Activated CD4-positive, alpha-beta memory T cell treated with anti-CD3 and anti-CD28 coated beads, Interleukin-2, amount 10 ng/mL, durations not matched to agents 7 days and 5 days (primary cell): ENCODE results near the gene STXBP3. TPM values are rescaled to one million over a fixed set of nuclear protein-coding genes. Genes with fewer than 3 reads are reported as not detected.
A peak's percentile ranks its signal among the peaks of the same experiment; 100 is the strongest.
"Not testable (repeated sequence)": the region's sequence is repeated elsewhere in the genome, so short reads cannot be mapped to it uniquely, and the experiment has no call there.

Source experiments
- CTCF ChIA-PET: fragments of 350-600 bp; sonication (Branson Sonifier 250); formaldehyde crosslinking; loops from one replicate; lab custom pipeline; 2021; ENCODE audit warnings: antibody characterized with exemption, inconsistent platforms; lab: Charles Lee
- POLR2A ChIA-PET: fragments of 350-600 bp; sonication (Branson Sonifier 250); formaldehyde crosslinking; loops from one replicate; lab custom pipeline; 2021; ENCODE audit warnings: antibody characterized with exemption; lab: Charles Lee
- DNase-seq: peaks from one replicate; pipeline ENCODE4 v3.0.0-alpha.2; 2020
- H3K27ac Mint-ChIP-seq: one replicate; pipeline ENCODE4 v1.8.0; 2021; ENCODE audit warnings: mild to moderate bottlenecking, mixed read lengths
- H3K27me3 Mint-ChIP-seq: one replicate; pipeline ENCODE4 v1.8.0; 2021; ENCODE audit warnings: mixed read lengths
- H3K36me3 Mint-ChIP-seq: one replicate; pipeline ENCODE4 v1.8.0; 2021; ENCODE audit warnings: low read depth, mixed read lengths
- H3K4me1 Mint-ChIP-seq: one replicate; pipeline ENCODE4 v1.8.0; 2021; ENCODE audit warnings: mixed read lengths
- H3K4me3 Mint-ChIP-seq: one replicate; pipeline ENCODE4 v1.8.0; 2021; ENCODE audit warnings: mild to moderate bottlenecking, mixed read lengths
- H3K9me3 Mint-ChIP-seq: one replicate; pipeline ENCODE4 v1.8.0; 2021; ENCODE audit warnings: mixed read lengths
- total RNA-seq, 2 experiments: library from RNA; stranded (reverse); gene quantifications; one replicate each; pipeline ENCODE4 v1.2.3, GENCODE V29; 2021

The STXBP3 gene
- 10 to 100 TPM; 55.9 to 60.8 TPM for total RNA-seq

GRCh38 chr1:108746382-108747170, at the start of gene STXBP3:
Gene STXBP3, plus strand, starts transcription at chr1:108746674. Its CDS starts 64 bp downstream, at chr1:108746738.
- CTCF ChIA-PET, result interaction anchor here (1.0 kb wide), 3 partner anchors 10 to 186 kb away, joined by 3 to 4 read pairs (median 3); partner anchors contain the start of genes EEIG2 and PRPF38B

GRCh38 chr1:108699375-108700332, 46.8 kb upstream of the STXBP3 start:
- Mint-ChIP-seq H3K27ac (peak overlapping the region; percentile 79), H3K36me3 (peaks cover 74% of the 10 kb centered on the region), H3K27me3 (no peaks in the 10 kb centered on the region), H3K4me1 (peaks cover 78% of the 10 kb centered on the region), H3K4me3 (peak overlapping the region; percentile 72), H3K9me3 (no peaks in the 10 kb centered on the region)
- no peak for DNase-seq
- CTCF ChIA-PET, result no interaction called here
- POLR2A ChIA-PET, result no interaction called here

More at GRCh38 chr1:108746382-108747170, at the start of gene STXBP3:
- Mint-ChIP-seq H3K4me3 (peak within 1 kb of the TSS; percentile 93), H3K27me3 (no peaks in the 10 kb centered on the region), H3K4me1 (peaks cover 31% of the 10 kb centered on the region), H3K27ac (peak within 1 kb of the TSS; percentile 95), H3K36me3 (peaks cover 31% of the 10 kb centered on the region), H3K9me3 (no peaks in the 10 kb centered on the region)
- POLR2A ChIA-PET, result interaction anchor here (1.0 to 5.5 kb wide), 3 partner anchors 43 to 132 kb away, joined by 3 to 57 read pairs (median 10); partner anchors contain the start of gene PRPF38B
- DNase-seq, result peak; percentile 100

- ChIA-PET CTCF (interaction anchor here (5.2 kb wide), 1 partner anchor 8 kb away, joined by 38 read pairs; the partner anchor contains the start of gene PRPF38B), POLR2A (interaction anchor here (1.0 to 9.9 kb wide), 3 partner anchors 8 to 18 kb away, joined by 4 to 146 read pairs (median 5); partner anchors contain the start of gene PRPF38B)
- Mint-ChIP-seq H3K27ac (peak overlapping the region; percentile 40), H3K4me1 (peaks cover 80% of the 10 kb centered on the region), H3K27me3 (no peaks in the 10 kb centered on the region), H3K4me3 (no peak overlapping the region), H3K9me3 (no peaks in the 10 kb centered on the region), H3K36me3 (peaks cover 61% of the 10 kb centered on the region)
- DNase-seq, result no peak
These were observed 45.2 kb upstream of the STXBP3 start for GRCh38 chr1:108701176-108701849.

- H3K27me3 Mint-ChIP-seq, H3K4me3 Mint-ChIP-seq, H3K9me3 Mint-ChIP-seq, DNase-seq: not testable (repeated sequence)
- Mint-ChIP-seq H3K27ac (peak overlapping the region; percentile 62), H3K4me1 (peaks cover 72% of the 10 kb centered on the region), H3K36me3 (peaks cover 53% of the 10 kb centered on the region)
- ChIA-PET CTCF (interaction anchor here (5.2 kb wide), 1 partner anchor 9 kb away, joined by 38 read pairs; the partner anchor contains the start of gene PRPF38B), POLR2A (interaction anchor here (1.4 to 9.9 kb wide), 5 partner anchors 9 to 56 kb away, joined by 4 to 146 read pairs (median 19); partner anchors contain the start of genes HENMT1 and PRPF38B)
These were observed 44.4 kb upstream of the STXBP3 start for GRCh38 chr1:108702109-108702508.

- Mint-ChIP-seq H3K27me3 (no peaks in the 10 kb centered on the region), H3K36me3 (peaks cover 35% of the 10 kb centered on the region), H3K4me3 (peak overlapping the region; percentile 63), H3K4me1 (peaks cover 61% of the 10 kb centered on the region), H3K27ac (peak overlapping the region; percentile 92), H3K9me3 (no peaks in the 10 kb centered on the region)
- POLR2A ChIA-PET, result interaction anchor here (0.8 to 9.9 kb wide), 7 partner anchors 11 to 193 kb away, joined by 3 to 146 read pairs (median 10); partner anchors contain the start of genes HENMT1 and PRPF38B
- DNase-seq, result peak; percentile 28
- CTCF ChIA-PET, result interaction anchor here (1.3 to 5.2 kb wide), 4 partner anchors 10 to 144 kb away, joined by 4 to 38 read pairs (median 4); partner anchors contain the start of genes EEIG2 and PRPF38B
These were observed 42.5 kb upstream of the STXBP3 start for GRCh38 chr1:108703939-108704338.

GRCh38 chr1:108704496-108704895, 42.0 kb upstream of the STXBP3 start:
- H3K36me3 Mint-ChIP-seq, result peaks cover 30% of the 10 kb centered on the region
- POLR2A ChIA-PET, result interaction anchor here (0.8 to 9.9 kb wide), 6 partner anchors 11 to 193 kb away, joined by 3 to 146 read pairs (median 12); partner anchors contain the start of genes HENMT1 and PRPF38B
- CTCF ChIA-PET, result interaction anchor here (1.3 to 5.2 kb wide), 4 partner anchors 11 to 145 kb away, joined by 4 to 38 read pairs (median 4); partner anchors contain the start of genes EEIG2 and PRPF38B
- peak overlapping the region; percentile 92 for H3K27ac Mint-ChIP-seq
- no peaks in the 10 kb centered on the region for H3K27me3 Mint-ChIP-seq
- no peaks in the 10 kb centered on the region for H3K9me3 Mint-ChIP-seq
- no peak for DNase-seq
- peaks cover 60% of the 10 kb centered on the region for H3K4me1 Mint-ChIP-seq
- peak overlapping the region; percentile 63 for H3K4me3 Mint-ChIP-seq

GRCh38 chr1:108706643-108707042, 39.8 kb upstream of the STXBP3 start:
- Mint-ChIP-seq H3K9me3 (no peaks in the 10 kb centered on the region), H3K27me3 (no peaks in the 10 kb centered on the region), H3K4me3 (no peak overlapping the region), H3K4me1 (peaks cover 52% of the 10 kb centered on the region), H3K27ac (no peak overlapping the region), H3K36me3 (peaks cover 10% of the 10 kb centered on the region)
- ChIA-PET POLR2A (interaction anchor here (5.6 to 9.9 kb wide), 2 partner anchors 14 to 60 kb away, joined by 35 to 146 read pairs; partner anchors contain the start of gene PRPF38B), CTCF (interaction anchor here (5.2 kb wide), 1 partner anchor 13 kb away, joined by 38 read pairs; the partner anchor contains the start of gene PRPF38B)
- no peak for DNase-seq

- no peak overlapping the region for H3K4me3 Mint-ChIP-seq
- H3K27ac Mint-ChIP-seq, result no peak overlapping the region
- POLR2A ChIA-PET, result interaction anchor here (1.0 to 9.9 kb wide), 4 partner anchors 8 to 65 kb away, joined by 4 to 146 read pairs (median 4); partner anchors contain the start of genes HENMT1 and PRPF38B
These were observed 37.5 kb upstream of the STXBP3 start for GRCh38 chr1:108708691-108709660.

GRCh38 chr1:108712606-108713150, 33.8 kb upstream of the STXBP3 start, which contains the start of gene FNDC7:
Gene FNDC7, plus strand, starts transcription at chr1:108712908. Its CDS starts 26 bp downstream, at chr1:108712934.
- H3K27ac Mint-ChIP-seq, result no peak within 1 kb of the TSS
- no peaks in the 10 kb centered on the region for H3K9me3 Mint-ChIP-seq
- H3K4me3 Mint-ChIP-seq, result no peak within 1 kb of the TSS
- H3K36me3 Mint-ChIP-seq, result no peaks in the 10 kb centered on the region
- peaks cover 6% of the 10 kb centered on the region for H3K27me3 Mint-ChIP-seq
- CTCF ChIA-PET, result no interaction called here
- peaks cover 14% of the 10 kb centered on the region for H3K4me1 Mint-ChIP-seq
- no peak for DNase-seq
- POLR2A ChIA-PET, result interaction anchor here (1.6 kb wide), 1 partner anchor 20 kb away, joined by 5 read pairs; the partner anchor contains the start of gene PRPF38B

More at GRCh38 chr1:108708691-108709660, 37.5 kb upstream of the STXBP3 start:
- Mint-ChIP-seq H3K27me3 (no peaks in the 10 kb centered on the region), H3K36me3 (no peaks in the 10 kb centered on the region), H3K9me3 (no peaks in the 10 kb centered on the region), H3K4me1 (peaks cover 33% of the 10 kb centered on the region)
- DNase-seq, result peak; percentile 70
- CTCF ChIA-PET, result interaction anchor here (0.5 to 2.1 kb wide), 7 partner anchors 12 to 149 kb away, joined by 3 to 18 read pairs (median 5); partner anchors contain the start of genes EEIG2 and PRPF38B

- H3K9me3 Mint-ChIP-seq, result no peaks in the 10 kb centered on the region
- no peak overlapping the region for H3K27ac Mint-ChIP-seq
- H3K4me3 Mint-ChIP-seq, result no peak overlapping the region
- DNase-seq, result no peak
- H3K36me3 Mint-ChIP-seq, result no peaks in the 10 kb centered on the region
- POLR2A ChIA-PET, result interaction anchor here (1.6 kb wide), 1 partner anchor 15 kb away, joined by 4 read pairs; no protein-coding TSS in a partner anchor
- CTCF ChIA-PET, result no interaction called here
- peaks cover 6% of the 10 kb centered on the region for H3K27me3 Mint-ChIP-seq
- no peaks in the 10 kb centered on the region for H3K4me1 Mint-ChIP-seq
These were observed 30.5 kb upstream of the STXBP3 start for GRCh38 chr1:108715932-108716331.
